Peyer's patch (tissue), 4 donors: Measurements from ENCODE around the gene BMS1.
A peak's percentile ranks its signal among the peaks of the same experiment; 100 is the strongest.

Experiments
- POLR2A ChIP-seq, 2 donors: fragments of 450-650 bp; IDR thresholded peaks; one replicate each; pipeline ENCODE4 v1.5.1; 2017; ENCODE audit warnings: antibody characterized with exemption in 2 of 2, mild to moderate bottlenecking in 2 of 2, moderate library complexity in 2 of 2
- TF ChIP-seq, protein P1 (sequence below), 6 experiments: fragments of 450-650 bp in 4 of 6; fragments of 200-600 bp in 2 of 6; sonication (generic) in 1 of 6; IDR thresholded peaks; one replicate each; pipeline ENCODE4 v1.5.1; 2017 to 2019; ENCODE audit warnings: antibody characterized with exemption in 6 of 6, mild to moderate bottlenecking in 3 of 6, moderate library complexity in 1 of 6

DNA sequence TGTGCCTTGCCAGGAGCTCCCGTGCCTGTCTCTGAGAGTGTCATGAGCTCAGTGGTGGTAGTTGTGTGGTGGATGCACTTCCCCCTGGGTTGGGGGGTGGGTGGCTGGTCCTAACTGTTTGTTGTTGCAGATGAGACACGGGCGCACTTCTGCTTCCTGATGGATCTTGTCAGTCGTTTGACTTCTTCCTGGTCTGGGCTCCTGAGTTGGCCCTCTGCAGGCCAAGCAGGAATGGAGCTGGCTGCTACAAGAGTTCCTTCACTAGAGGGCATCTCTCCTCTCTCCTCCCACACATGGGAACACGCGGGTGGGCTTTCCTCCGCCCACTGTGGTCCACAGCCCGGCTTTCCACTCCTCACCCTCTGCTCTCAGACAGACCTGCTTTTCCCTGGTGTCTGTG lies 82.0 kb downstream of the BMS1 start:
- TF ChIP-seq, protein P1, sequence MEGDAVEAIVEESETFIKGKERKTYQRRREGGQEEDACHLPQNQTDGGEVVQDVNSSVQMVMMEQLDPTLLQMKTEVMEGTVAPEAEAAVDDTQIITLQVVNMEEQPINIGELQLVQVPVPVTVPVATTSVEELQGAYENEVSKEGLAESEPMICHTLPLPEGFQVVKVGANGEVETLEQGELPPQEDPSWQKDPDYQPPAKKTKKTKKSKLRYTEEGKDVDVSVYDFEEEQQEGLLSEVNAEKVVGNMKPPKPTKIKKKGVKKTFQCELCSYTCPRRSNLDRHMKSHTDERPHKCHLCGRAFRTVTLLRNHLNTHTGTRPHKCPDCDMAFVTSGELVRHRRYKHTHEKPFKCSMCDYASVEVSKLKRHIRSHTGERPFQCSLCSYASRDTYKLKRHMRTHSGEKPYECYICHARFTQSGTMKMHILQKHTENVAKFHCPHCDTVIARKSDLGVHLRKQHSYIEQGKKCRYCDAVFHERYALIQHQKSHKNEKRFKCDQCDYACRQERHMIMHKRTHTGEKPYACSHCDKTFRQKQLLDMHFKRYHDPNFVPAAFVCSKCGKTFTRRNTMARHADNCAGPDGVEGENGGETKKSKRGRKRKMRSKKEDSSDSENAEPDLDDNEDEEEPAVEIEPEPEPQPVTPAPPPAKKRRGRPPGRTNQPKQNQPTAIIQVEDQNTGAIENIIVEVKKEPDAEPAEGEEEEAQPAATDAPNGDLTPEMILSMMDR (IDR thresholded peaks at IDR 0.05), result peak in 1 of 6 experiments; percentile 27
- TF ChIP-seq POLR2A (IDR thresholded peaks at IDR 0.05), result no peak
